Measurements from ENCODE around the gene PARD3. TPM values are rescaled to one million over a fixed set of nuclear protein-coding genes. Genes with fewer than 3 reads are reported as not detected.

The PARD3 gene
- total and polyA plus RNA-seq, 7 donors = 20.2 to 84.4 (median 53.4) TPM

DNA sequence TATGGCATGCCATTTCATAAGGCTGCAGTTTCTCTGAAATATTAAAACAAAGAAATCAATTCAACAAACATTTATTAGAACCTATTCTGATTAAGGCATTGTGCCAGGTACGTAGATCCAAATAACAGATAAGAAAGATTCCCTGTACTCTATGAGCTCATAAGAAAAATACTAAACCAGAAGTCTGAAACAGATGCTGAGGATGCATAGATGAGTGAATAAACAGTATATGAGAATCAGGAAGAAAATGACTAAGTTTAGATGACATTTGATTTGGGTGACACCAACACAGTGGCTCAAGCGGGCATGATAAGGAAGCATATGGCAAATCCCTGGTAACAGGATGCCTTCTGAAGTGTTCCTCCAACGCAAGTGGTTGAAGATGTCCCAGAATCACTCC, 477.2 kb downstream of the PARD3 start:
- Histone ChIP-seq H3K9me3 (no peaks in the 10 kb centered on the region), H3K4me3 (no peak overlapping the region), H3K27ac (no peak overlapping the region), H3K36me3 (ENCODE audit: insufficient read depth in 1 of 2, low read depth in 1 of 2) (peaks cover 0 to 8% of the 10 kb centered on the region in 2 donors), H3K4me1 (no peaks in the 10 kb centered on the region), H3K27me3 (ENCODE audit: insufficient read depth in 3 of 3, low read length in 2 of 3) (no peaks in the 10 kb centered on the region)
- 63 to 80% (median 66%) methylated on average over 3 of the region's 3 CpGs for WGBS, 3 donors
- intact Hi-C loops (cut with DNase I) = loop anchor here in 1 of 2 donors (10.0 kb wide), 1 partner anchor 87 kb away; no protein-coding TSS in a partner anchor
- DNase-seq (no peak), ATAC-seq (no peak)
- TF ChIP-seq, protein P1, sequence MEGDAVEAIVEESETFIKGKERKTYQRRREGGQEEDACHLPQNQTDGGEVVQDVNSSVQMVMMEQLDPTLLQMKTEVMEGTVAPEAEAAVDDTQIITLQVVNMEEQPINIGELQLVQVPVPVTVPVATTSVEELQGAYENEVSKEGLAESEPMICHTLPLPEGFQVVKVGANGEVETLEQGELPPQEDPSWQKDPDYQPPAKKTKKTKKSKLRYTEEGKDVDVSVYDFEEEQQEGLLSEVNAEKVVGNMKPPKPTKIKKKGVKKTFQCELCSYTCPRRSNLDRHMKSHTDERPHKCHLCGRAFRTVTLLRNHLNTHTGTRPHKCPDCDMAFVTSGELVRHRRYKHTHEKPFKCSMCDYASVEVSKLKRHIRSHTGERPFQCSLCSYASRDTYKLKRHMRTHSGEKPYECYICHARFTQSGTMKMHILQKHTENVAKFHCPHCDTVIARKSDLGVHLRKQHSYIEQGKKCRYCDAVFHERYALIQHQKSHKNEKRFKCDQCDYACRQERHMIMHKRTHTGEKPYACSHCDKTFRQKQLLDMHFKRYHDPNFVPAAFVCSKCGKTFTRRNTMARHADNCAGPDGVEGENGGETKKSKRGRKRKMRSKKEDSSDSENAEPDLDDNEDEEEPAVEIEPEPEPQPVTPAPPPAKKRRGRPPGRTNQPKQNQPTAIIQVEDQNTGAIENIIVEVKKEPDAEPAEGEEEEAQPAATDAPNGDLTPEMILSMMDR (IDR thresholded peaks at IDR 0.05) = no peak

GRCh38 chr10:34335960-34336690, 479.0 kb downstream of the PARD3 start:
- H3K4me3 ChIP-seq = no peak overlapping the region
- no peak for ATAC-seq
- peaks cover 3 to 12% of the 10 kb centered on the region in 2 donors for H3K36me3 ChIP-seq (ENCODE audit: insufficient read depth in 1 of 2, low read depth in 1 of 2)
- H3K27ac ChIP-seq = no peak overlapping the region
- WGBS, 3 donors = 96 to 98% (median 96%) methylated on average over 5 of the region's 5 CpGs
- TF ChIP-seq, protein P1 (IDR thresholded peaks at IDR 0.05) = no peak
- H3K9me3 ChIP-seq = no peaks in the 10 kb centered on the region
- H3K27me3 ChIP-seq (ENCODE audit: insufficient read depth in 3 of 3, low read length in 2 of 3) = no peaks in the 10 kb centered on the region
- intact Hi-C loops (cut with DNase I) = loop anchor here in 1 of 2 donors (10.0 kb wide), 1 partner anchor 89 kb away; no protein-coding TSS in a partner anchor
- no peak for DNase-seq
- no peaks in the 10 kb centered on the region for H3K4me1 ChIP-seq

GRCh38 chr10:34334908-34335307, 480.2 kb downstream of the PARD3 start:
- Histone ChIP-seq H3K4me1 (no peaks in the 10 kb centered on the region), H3K27me3 (ENCODE audit: insufficient read depth in 3 of 3, low read length in 2 of 3) (no peaks in the 10 kb centered on the region), H3K27ac (no peak overlapping the region), H3K9me3 (no peaks in the 10 kb centered on the region), H3K36me3 (ENCODE audit: insufficient read depth in 1 of 2, low read depth in 1 of 2) (peaks cover 3 to 22% of the 10 kb centered on the region in 2 donors), H3K4me3 (no peak overlapping the region)
- ATAC-seq = no peak
- WGBS, 3 donors = 83 to 96% (median 93%) methylated on average over 4 of the region's 4 CpGs
- TF ChIP-seq, protein P1 (IDR thresholded peaks at IDR 0.05) = no peak
- DNase-seq = no peak
- intact Hi-C loops (cut with DNase I) = loop anchor here in 1 of 2 donors (10.0 kb wide), 1 partner anchor 90 kb away; no protein-coding TSS in a partner anchor

DNA sequence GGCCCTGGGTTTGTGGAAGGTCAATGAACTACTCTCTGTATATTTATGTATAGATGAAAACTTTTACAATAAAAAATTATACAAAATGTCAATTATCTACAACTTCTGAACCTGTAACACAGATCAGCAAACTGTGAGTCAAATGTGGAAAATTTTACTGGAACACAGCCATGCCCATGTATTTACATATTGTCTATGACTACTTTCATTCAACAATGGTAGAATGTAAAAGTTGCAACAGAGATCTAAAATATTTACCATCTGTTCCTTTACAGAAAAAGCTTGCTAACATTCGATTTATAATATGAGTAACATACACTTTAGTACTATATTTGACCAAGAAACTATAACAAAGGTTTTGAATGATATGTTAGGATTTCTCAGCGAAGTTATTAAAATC, 481.6 kb downstream of the PARD3 start:
- no peak for DNase-seq

More for the DNA sequence above, 481.6 kb downstream of the PARD3 start:
- Histone ChIP-seq H3K27ac (no peak overlapping the region), H3K36me3 (ENCODE audit: insufficient read depth in 1 of 2, low read depth in 1 of 2) (peaks cover 3 to 28% of the 10 kb centered on the region in 2 donors), H3K4me3 (no peak overlapping the region), H3K9me3 (no peaks in the 10 kb centered on the region), H3K27me3 (ENCODE audit: insufficient read depth in 3 of 3, low read length in 2 of 3) (no peaks in the 10 kb centered on the region), H3K4me1 (no peaks in the 10 kb centered on the region)
- ATAC-seq = no peak
- TF ChIP-seq, protein P1 (IDR thresholded peaks at IDR 0.05) = no peak
- 95 to 97% (median 96%) methylated on average over 2 of the region's 2 CpGs for WGBS, 3 donors
- intact Hi-C loops (cut with DNase I) = loop anchor here in 1 of 2 donors (10.0 kb wide), 1 partner anchor 91 kb away; no protein-coding TSS in a partner anchor
